IMR-90 (cell line): ENCODE results near the gene ALPK3. TPM values are rescaled to one million over a fixed set of nuclear protein-coding genes. Genes with fewer than 3 reads are reported as not detected.

ENCODE experiments used
- ATAC-seq: fragments of 200-7000 bp; cut with Tn5 transposase; 2 replicates; pipeline ENCODE4 v1.9.1; 2020; ENCODE audit warnings: low read depth, mild to moderate bottlenecking, moderate library complexity
- BruUV-seq: library from RNA; stranded (reverse); fragments of 400-500 nt; replicated peaks from 2 replicates; lab custom pipeline; 2021; lab: Mats Ljungman, UMichigan
- CTCF ChIA-PET: fragments of 300-600 bp; formaldehyde crosslinking; extraction: SDS; loops from one replicate; lab custom pipeline; 2021; ENCODE audit warnings: antibody characterized with exemption; lab: Yijun Ruan, JAX
- POLR2A ChIA-PET: fragments of 300-600 bp; sonication (Branson Sonifier 250); formaldehyde crosslinking; loops from one replicate; lab custom pipeline; 2022; ENCODE audit warnings: antibody characterized with exemption; ENCODE audit not compliant: unreplicated experiment; lab: Charles Lee
- DNase-seq: peaks from one replicate; pipeline ENCODE4 v3.0.0; 2013
- H2AFZ ChIP-seq: replicated peaks from 2 replicates; pipeline ENCODE3; 2013; ENCODE audit warnings: low read length, mild to moderate bottlenecking; ENCODE audit not compliant: poor library complexity
- H2AK5ac ChIP-seq: 2 replicates; pipeline ENCODE4 v1.6.1; 2013; ENCODE audit warnings: low read depth, low read length, inconsistent platforms
- H2AK9ac ChIP-seq: replicated peaks from 2 replicates; pipeline ENCODE3; 2013; ENCODE audit warnings: mild to moderate bottlenecking, low read depth, low read length, moderate library complexity; ENCODE audit not compliant: poor library complexity
- H2BK120ac ChIP-seq: 2 replicates; pipeline ENCODE4 v1.6.1; 2013; ENCODE audit warnings: low read depth, low read length, inconsistent platforms
- H2BK15ac ChIP-seq: 3 replicates; pipeline ENCODE4 v1.6.1; 2013; ENCODE audit warnings: low read depth, low read length, inconsistent platforms
- H2BK20ac ChIP-seq: 2 replicates; pipeline ENCODE4 v1.6.1; 2013; ENCODE audit warnings: low read depth, mild to moderate bottlenecking, inconsistent platforms, low read length, moderate library complexity
- H2BK5ac ChIP-seq: 2 replicates; pipeline ENCODE4 v1.6.1; 2013; ENCODE audit warnings: mild to moderate bottlenecking, low read depth, low read length, inconsistent platforms; ENCODE audit not compliant: poor library complexity, severe bottlenecking
- H3K14ac ChIP-seq: replicated peaks from 2 replicates; pipeline ENCODE4 v1.6.1; 2013; ENCODE audit warnings: low read depth, low read length, inconsistent platforms
- H3K18ac ChIP-seq: 2 replicates; pipeline ENCODE4 v1.6.1; 2013; ENCODE audit warnings: low read depth, low read length, control low read depth
- H3K23ac ChIP-seq: 2 replicates; pipeline ENCODE4 v1.6.1; 2013; ENCODE audit warnings: low read depth, low read length, inconsistent platforms
- H3K27ac ChIP-seq: 2 replicates; pipeline ENCODE4 v1.5.1; 2013; ENCODE audit warnings: mild to moderate bottlenecking, control low read depth, low read length; ENCODE audit not compliant: insufficient read depth
- H3K27me3 ChIP-seq: 2 replicates; pipeline ENCODE4 v1.6.1; 2013; ENCODE audit warnings: low read length; ENCODE audit not compliant: control insufficient read depth, insufficient read depth
- H3K36me3 ChIP-seq: 2 replicates; pipeline ENCODE4 v1.6.1; 2013; ENCODE audit warnings: low read length, mixed read lengths; ENCODE audit not compliant: control insufficient read depth, insufficient read depth
- H3K4ac ChIP-seq: 2 replicates; pipeline ENCODE4 v1.6.1; 2013; ENCODE audit warnings: low read depth, low read length, inconsistent platforms
- H3K4me1 ChIP-seq: 2 replicates; pipeline ENCODE4 v1.6.1; 2013; ENCODE audit warnings: low read length, mixed read lengths; ENCODE audit not compliant: control insufficient read depth, insufficient read depth
- H3K4me2 ChIP-seq: 2 replicates; pipeline ENCODE4 v1.6.1; 2013; ENCODE audit warnings: low read depth, mild to moderate bottlenecking, control low read depth, low read length, moderate library complexity
- H3K4me3 ChIP-seq: 2 replicates; pipeline ENCODE4 v1.5.1; 2013; ENCODE audit warnings: low read depth, mild to moderate bottlenecking, control low read depth, low read length, moderate library complexity; ENCODE audit not compliant: insufficient read depth
- H3K56ac ChIP-seq: 2 replicates; pipeline ENCODE4 v1.6.1; 2013; ENCODE audit warnings: low read length, inconsistent platforms; ENCODE audit not compliant: insufficient read depth; ENCODE audit errors: extremely low read depth
- H3K79me1 ChIP-seq, 2 experiments: 2 replicates each; pipeline ENCODE4 v1.6.1; 2013; ENCODE audit warnings: low read length in 2 of 2, inconsistent platforms in 1 of 2, low read depth in 1 of 2
- H3K9ac ChIP-seq: 2 replicates; pipeline ENCODE4 v1.6.1; 2013; ENCODE audit warnings: low read depth, low read length, control low read depth
- H3K9me1 ChIP-seq: 2 replicates; pipeline ENCODE4 v1.6.1; 2013; ENCODE audit warnings: low read length, inconsistent platforms; ENCODE audit not compliant: insufficient read depth
- H3K9me3 ChIP-seq: 2 replicates; pipeline ENCODE4 v1.6.1; 2013; ENCODE audit warnings: low read length; ENCODE audit not compliant: control insufficient read depth, insufficient read depth
- H4K20me1 ChIP-seq: 2 replicates; pipeline ENCODE4 v1.6.1; 2013; ENCODE audit warnings: low read length, inconsistent platforms; ENCODE audit not compliant: insufficient read depth
- H4K5ac ChIP-seq: 2 replicates; pipeline ENCODE4 v1.6.1; 2013; ENCODE audit warnings: mild to moderate bottlenecking, low read depth, low read length, control low read depth
- H4K8ac ChIP-seq, 2 experiments: 2 replicates each; pipeline ENCODE4 v1.6.1; 2013; ENCODE audit warnings: low read depth in 2 of 2, low read length in 2 of 2, control low read depth in 1 of 2, inconsistent platforms in 1 of 2
- H4K91ac ChIP-seq: 2 replicates; pipeline ENCODE4 v1.6.1; 2013; ENCODE audit warnings: low read depth, low read length, inconsistent platforms; ENCODE audit not compliant: insufficient read depth
- BHLHE40 ChIP-seq: fragments of 150-350 bp; IDR thresholded peaks from 2 replicates; pipeline ENCODE4 v1.6.1; 2016; ENCODE audit warnings: mild to moderate bottlenecking, low read depth, low read length
- CEBPB ChIP-seq: IDR thresholded peaks from 2 replicates; pipeline ENCODE4 v1.6.1; 2012; ENCODE audit warnings: low read depth, low read length, improper control_type of control experiment
- CHD1 ChIP-seq: IDR thresholded peaks from 2 replicates; pipeline ENCODE4 v1.6.1; 2012; ENCODE audit warnings: low read depth, low read length, improper control_type of control experiment
- CTCF ChIP-seq: conservative IDR thresholded peaks from 2 replicates; pipeline ENCODE4 v1.5.1; 2012; ENCODE audit warnings: mild to moderate bottlenecking, low read depth, low read length, improper control_type of control experiment
- ELK1 ChIP-seq: fragments of 150-350 bp; IDR thresholded peaks from 2 replicates; pipeline ENCODE4 v1.6.1; 2016; ENCODE audit warnings: low read depth, mild to moderate bottlenecking, low read length, moderate library complexity, borderline replicate concordance
- FOS ChIP-seq: fragments of 150-350 bp; IDR thresholded peaks from 2 replicates; pipeline ENCODE4 v1.6.1; 2016; ENCODE audit warnings: low read depth, low read length
- MAZ ChIP-seq: IDR thresholded peaks from 2 replicates; pipeline ENCODE4 v1.6.1; 2012; ENCODE audit warnings: low read depth, mild to moderate bottlenecking, low read length, improper control_type of control experiment, moderate library complexity, borderline replicate concordance
- POLR2A ChIP-seq: IDR thresholded peaks from 2 replicates; pipeline ENCODE4 v1.6.1; 2012; ENCODE audit warnings: mild to moderate bottlenecking, low read depth, low read length
- RFX5 ChIP-seq: IDR thresholded peaks from 2 replicates; pipeline ENCODE4 v1.8.0; 2012; ENCODE audit warnings: low read depth, mild to moderate bottlenecking, low read length, moderate library complexity
- SMC3 ChIP-seq: fragments of 150-350 bp; IDR thresholded peaks from 2 replicates; pipeline ENCODE4 v1.6.1; 2016; ENCODE audit warnings: low read depth, mild to moderate bottlenecking, antibody characterized with exemption, low read length, moderate library complexity
- USF2 ChIP-seq: fragments of 150-350 bp; IDR thresholded peaks from 2 replicates; pipeline ENCODE4 v1.6.1; 2017; ENCODE audit warnings: mild to moderate bottlenecking, antibody characterized with exemption, low read length, low read depth
- WGBS, 2 experiments: methylation state at CpG; one replicate each; pipeline versions ENCODE4 v1.1.5 to v1.1.7; 2013; ENCODE audit warnings: missing lambda C conversion rate in 2 of 2; ENCODE audit not compliant: insufficient read length in 1 of 2; ENCODE audit errors: extremely low coverage in 2 of 2; 5-methylcytosine and 5-hydroxymethylcytosine counted together
- dilution Hi-C: fragments of 300-500 bp; cut with HindIII; formaldehyde crosslinking; loops from one replicate; pipeline ENCODE4 v1.14.3; 2018; ENCODE audit warnings: low sequenced_read_pairs; ENCODE audit not compliant: unreplicated experiment
- in situ Hi-C: fragments of 300-500 bp; cut with MboI; formaldehyde crosslinking; loops from 3 replicates; pipeline ENCODE4 v1.14.3; 2019; ENCODE audit warnings: low sequenced_read_pairs, inconsistent platforms, mixed read lengths
- intact Hi-C: fragments of 100-400 bp; cut with micrococcal nuclease; formaldehyde crosslinking; loops from 2 replicates; pipeline ENCODE4 v1.10.0; 2022
- polyA plus RNA-seq, 3 experiments: library from polyadenylated mRNA; depleted of rRNA; stranded (reverse); fragments of >200 nt; gene quantifications; 2 replicates each; pipeline ENCODE4 v1.2.3, GENCODE V29; 2012; ENCODE audit warnings: low replicate concordance in 1 of 3
- total RNA-seq: library from RNA; depleted of rRNA; stranded (reverse); fragments of >200 nt; gene quantifications from 2 replicates; pipeline ENCODE4 v1.2.3, GENCODE V29; 2012

The ALPK3 gene
- total and polyA plus RNA-seq, 2 of the 4 experiments (the other 2 are of a cell fraction) = under 0.01 to 0.26 TPM

GRCh38 chr15:84873997-84874396 is 56.8 kb downstream of the ALPK3 start:
- Histone ChIP-seq H2AFZ (no peak overlapping the region), H3K27me3 (peaks cover 35% of the 10 kb centered on the region), H3K4me1 (no peaks in the 10 kb centered on the region), H4K5ac (no peak overlapping the region), H3K36me3 (no peaks in the 10 kb centered on the region), H2BK5ac (no peak overlapping the region), H3K27ac (no peak overlapping the region), H4K91ac (no peak overlapping the region), H2AK9ac (no peak overlapping the region), H2BK20ac (no peak overlapping the region), H3K14ac (no peak overlapping the region), H3K56ac (no peak overlapping the region), H2BK15ac (no peak overlapping the region), H3K4me3 (no peak overlapping the region), H3K9ac (no peak overlapping the region), H2AK5ac (no peak overlapping the region), H4K8ac (no peak overlapping the region), H3K4ac (no peak overlapping the region), H3K23ac (no peak overlapping the region), H2BK120ac (no peak overlapping the region), H3K9me3 (no peaks in the 10 kb centered on the region), H3K4me2 (no peak overlapping the region), H4K20me1 (no peaks in the 10 kb centered on the region), H3K9me1 (no peaks in the 10 kb centered on the region), H3K18ac (no peak overlapping the region), H3K79me1 (no peaks in the 10 kb centered on the region)
- ATAC-seq (no peak), DNase-seq (no peak)
- in situ Hi-C loops (no loop called here), intact Hi-C loops (no loop called here), dilution Hi-C loops (no loop called here)
- WGBS, 2 experiments = no CpG with 5 or more reads among the region's 7 CpGs
- POLR2A ChIA-PET = no interaction called here
- TF ChIP-seq SMC3 = no peak
- TF ChIP-seq RFX5 = no peak
- no peak for TF ChIP-seq MAZ
- no peak for TF ChIP-seq CEBPB
- no peak for TF ChIP-seq ELK1
- TF ChIP-seq FOS = no peak
- no peak for TF ChIP-seq POLR2A
- TF ChIP-seq BHLHE40 = no peak
- TF ChIP-seq CTCF = no peak
- no peak for TF ChIP-seq CHD1
- TF ChIP-seq USF2 = no peak
- CTCF ChIA-PET = interaction anchor here (0.6 to 0.8 kb wide), 2 partner anchors 10 to 30 kb away, joined by 3 read pairs; no protein-coding TSS in a partner anchor
- no TSS peak for BruUV-seq
